Natural killer cell (primary cell): Measurements from ENCODE around the gene ERVH48-1. TPM values are rescaled to one million over a fixed set of nuclear protein-coding genes. Genes with fewer than 3 reads are reported as not detected.

ENCODE experiments used
- ATAC-seq, 3 donors: fragments of 150-1000 bp in 2 of 3; fragments of 200-7000 bp in 1 of 3; cut with Tn5 transposase; 1 replicate in 1 of 3; 2 replicates in 2 of 3; pipeline ENCODE4 v1.10.0; 2021; ENCODE audit warnings: mild to moderate bottlenecking in 2 of 3, moderate library complexity in 2 of 3
- DNase-seq, 2 donors: peaks; one replicate each; pipeline versions ENCODE4 v3.0.0 to v3.0.0-alpha.2; 2013 to 2021; ENCODE audit warnings: mixed read lengths in 1 of 2
- H3K27ac ChIP-seq: one replicate; pipeline ENCODE4 v1.5.1; 2013; ENCODE audit warnings: mild to moderate bottlenecking, low read length
- H3K27me3 ChIP-seq: one replicate; pipeline ENCODE4 v1.6.1; 2013; ENCODE audit warnings: low read length; ENCODE audit not compliant: control insufficient read depth, insufficient read depth
- H3K36me3 ChIP-seq: one replicate; pipeline ENCODE4 v1.6.1; 2013; ENCODE audit warnings: low read length; ENCODE audit not compliant: control insufficient read depth, insufficient read depth
- H3K4me1 ChIP-seq: one replicate; pipeline ENCODE4 v1.6.1; 2013; ENCODE audit warnings: low read length; ENCODE audit not compliant: control insufficient read depth, insufficient read depth
- H3K4me3 ChIP-seq: one replicate; pipeline ENCODE4 v1.5.1; 2013; ENCODE audit warnings: low read length
- H3K9me3 ChIP-seq: one replicate; pipeline ENCODE4 v1.6.1; 2013; ENCODE audit warnings: low read length; ENCODE audit not compliant: control insufficient read depth, insufficient read depth
- H3K27ac Mint-ChIP-seq, 2 donors: one replicate each; pipeline ENCODE4 v1.8.0; 2022; ENCODE audit warnings: mild to moderate bottlenecking in 2 of 2, mixed read lengths in 2 of 2, moderate library complexity in 1 of 2
- H3K27me3 Mint-ChIP-seq, 2 donors: one replicate each; pipeline ENCODE4 v1.8.0; 2022; ENCODE audit warnings: low read depth in 2 of 2, mixed read lengths in 2 of 2
- H3K36me3 Mint-ChIP-seq: one replicate; pipeline ENCODE4 v1.8.0; 2022; ENCODE audit warnings: mixed read lengths
- H3K4me1 Mint-ChIP-seq, 2 donors: one replicate each; pipeline ENCODE4 v1.8.0; 2022; ENCODE audit warnings: mixed read lengths in 2 of 2
- H3K4me3 Mint-ChIP-seq: one replicate; pipeline ENCODE4 v1.8.0; 2022; ENCODE audit warnings: mild to moderate bottlenecking, moderate library complexity, mixed read lengths
- H3K9me3 Mint-ChIP-seq, 2 donors: one replicate each; pipeline ENCODE4 v1.8.0; 2022; ENCODE audit warnings: mixed read lengths in 2 of 2
- CTCF ChIP-seq: fragments of 200-600 bp; IDR thresholded peaks from one replicate; pipeline ENCODE4 v1.8.0; 2022; ENCODE audit warnings: antibody characterized with exemption
- WGBS: methylation state at CpG from one replicate; pipeline ENCODE4 v1.1.7; 2013; ENCODE audit warnings: missing lambda C conversion rate; ENCODE audit not compliant: insufficient coverage; 5-methylcytosine and 5-hydroxymethylcytosine counted together
- intact Hi-C: fragments of 100-400 bp; cut with micrococcal nuclease; formaldehyde crosslinking; loops from one replicate; pipeline ENCODE4 v1.14.2; 2022
- total RNA-seq, 4 donors: library from RNA; stranded (reverse); fragments of 120-200 nt in 1 of 4; gene quantifications; one replicate each; pipeline versions ENCODE4 v1.2.3 to v1.2.4, GENCODE V29; 2013 to 2022

Gene ERVH48-1
- total RNA-seq, 3 donors from 2014 or later (not counting 1 experiment from before 2014, with no cell fraction given): not detected

GRCh38 chr21:42905195-42905594 lies 20.2 kb downstream of the ERVH48-1 start:
- Mint-ChIP-seq H3K27me3 (no peaks in the 10 kb centered on the region), H3K4me1 (peaks cover 0 to 5% of the 10 kb centered on the region in 2 donors), H3K4me3 (no peak overlapping the region), H3K27ac (no peak overlapping the region), H3K36me3 (peaks cover 6% of the 10 kb centered on the region), H3K9me3 (no peaks in the 10 kb centered on the region)
- no peak overlapping the region for H3K27ac ChIP-seq
- H3K4me3 ChIP-seq: no peak overlapping the region
- H3K36me3 ChIP-seq: peaks cover 50% of the 10 kb centered on the region
- H3K9me3 ChIP-seq: no peaks in the 10 kb centered on the region
- intact Hi-C loops: no loop called here
- no peak for TF ChIP-seq CTCF
- no peak for DNase-seq
- ATAC-seq: no peak
- H3K27me3 ChIP-seq: no peaks in the 10 kb centered on the region
- H3K4me1 ChIP-seq: no peaks in the 10 kb centered on the region
- WGBS: 98% methylated on average over 8 of the region's 8 CpGs

GRCh38 chr21:42903817-42904216 lies 21.6 kb downstream of the ERVH48-1 start:
- DNase-seq (no peak), ATAC-seq (no peak)
- H3K4me3 Mint-ChIP-seq: no peak overlapping the region
- no peaks in the 10 kb centered on the region for H3K27me3 ChIP-seq
- WGBS: 97% methylated on average over 11 of the region's 11 CpGs
- no peaks in the 10 kb centered on the region for H3K4me1 ChIP-seq
- peaks cover 6% of the 10 kb centered on the region for H3K36me3 Mint-ChIP-seq
- no peak overlapping the region for H3K27ac ChIP-seq
- peaks cover 50% of the 10 kb centered on the region for H3K36me3 ChIP-seq
- peaks cover 0 to 7% of the 10 kb centered on the region in 2 donors for H3K4me1 Mint-ChIP-seq
- H3K27ac Mint-ChIP-seq: no peak overlapping the region
- TF ChIP-seq CTCF: no peak
- no peaks in the 10 kb centered on the region for H3K27me3 Mint-ChIP-seq
- H3K9me3 ChIP-seq: no peaks in the 10 kb centered on the region
- no peaks in the 10 kb centered on the region for H3K9me3 Mint-ChIP-seq
- no peak overlapping the region for H3K4me3 ChIP-seq
- intact Hi-C loops: no loop called here

GRCh38 chr21:42900446-42900845 lies 25.0 kb downstream of the ERVH48-1 start:
- H3K36me3 ChIP-seq: peaks cover 49% of the 10 kb centered on the region
- no peak for DNase-seq
- Mint-ChIP-seq H3K36me3 (peaks cover 13% of the 10 kb centered on the region), H3K4me1 (peaks cover 0 to 12% of the 10 kb centered on the region in 2 donors), H3K27me3 (no peaks in the 10 kb centered on the region), H3K9me3 (no peaks in the 10 kb centered on the region), H3K27ac (no peak overlapping the region), H3K4me3 (no peak overlapping the region)
- no peak for TF ChIP-seq CTCF
- intact Hi-C loops: no loop called here
- H3K27me3 ChIP-seq: no peaks in the 10 kb centered on the region
- H3K4me1 ChIP-seq: no peaks in the 10 kb centered on the region
- WGBS: 98% methylated on average over 2 of the region's 4 CpGs
- no peak overlapping the region for H3K4me3 ChIP-seq
- ATAC-seq: no peak
- H3K9me3 ChIP-seq: no peaks in the 10 kb centered on the region
- no peak overlapping the region for H3K27ac ChIP-seq
